PC-9 (cell line): ENCODE data around the gene CTSH.

Experiments used
- EZH2 ChIP-seq: fragments of 200-600 bp; sonication (generic); IDR thresholded peaks from 2 replicates; pipeline ENCODE4 v1.8.0; 2017; ENCODE audit warnings: antibody characterized with exemption, low read depth
- TF ChIP-seq, protein P1 (sequence below): fragments of 200-600 bp; sonication (generic); conservative IDR thresholded peaks from 2 replicates; pipeline ENCODE4 v1.6.1; 2017; ENCODE audit warnings: mixed run types, antibody characterized with exemption, mild to moderate bottlenecking, moderate library complexity

DNA sequence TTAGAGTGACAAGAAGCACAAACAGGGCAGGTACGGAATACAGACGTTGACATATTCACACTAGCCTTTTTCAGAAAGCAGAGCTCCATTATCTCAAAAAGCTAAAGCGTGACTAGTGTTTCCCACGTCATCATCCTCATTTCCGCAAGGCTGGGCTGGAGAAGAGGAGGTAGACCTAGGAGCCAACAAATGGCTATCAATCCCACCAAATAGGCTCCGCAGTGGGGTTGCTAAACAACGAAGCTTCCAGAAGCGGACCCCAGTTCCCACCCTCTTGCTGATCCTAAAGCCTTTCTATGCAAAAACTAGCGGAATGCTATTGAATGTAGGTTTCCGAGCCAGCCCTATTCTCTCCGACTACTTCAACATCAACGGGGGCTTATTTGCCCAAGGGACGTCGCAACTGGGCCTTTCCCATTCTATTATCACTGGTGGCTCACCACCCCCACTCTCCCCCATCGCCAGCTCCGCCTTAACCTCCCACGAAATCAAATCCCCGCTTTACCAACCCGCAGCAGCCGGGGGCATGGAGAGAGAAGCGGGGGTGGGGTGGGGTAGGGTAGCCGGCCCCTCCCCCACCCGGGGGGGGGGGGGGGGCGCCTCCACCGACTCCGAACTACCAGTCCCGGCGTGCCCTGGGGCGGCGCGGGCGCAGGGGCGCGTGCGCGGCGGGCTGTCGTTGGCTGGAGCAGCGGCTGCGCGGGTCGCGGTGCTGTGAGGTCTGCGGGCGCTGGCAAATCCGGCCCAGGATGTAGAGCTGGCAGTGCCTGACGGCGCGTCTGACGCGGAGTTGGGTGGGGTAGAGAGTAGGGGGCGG lies 72.5 kb downstream of the CTSH start, which contains the start of gene MORF4L1:
- no peak for TF ChIP-seq EZH2
- TF ChIP-seq, protein P1, sequence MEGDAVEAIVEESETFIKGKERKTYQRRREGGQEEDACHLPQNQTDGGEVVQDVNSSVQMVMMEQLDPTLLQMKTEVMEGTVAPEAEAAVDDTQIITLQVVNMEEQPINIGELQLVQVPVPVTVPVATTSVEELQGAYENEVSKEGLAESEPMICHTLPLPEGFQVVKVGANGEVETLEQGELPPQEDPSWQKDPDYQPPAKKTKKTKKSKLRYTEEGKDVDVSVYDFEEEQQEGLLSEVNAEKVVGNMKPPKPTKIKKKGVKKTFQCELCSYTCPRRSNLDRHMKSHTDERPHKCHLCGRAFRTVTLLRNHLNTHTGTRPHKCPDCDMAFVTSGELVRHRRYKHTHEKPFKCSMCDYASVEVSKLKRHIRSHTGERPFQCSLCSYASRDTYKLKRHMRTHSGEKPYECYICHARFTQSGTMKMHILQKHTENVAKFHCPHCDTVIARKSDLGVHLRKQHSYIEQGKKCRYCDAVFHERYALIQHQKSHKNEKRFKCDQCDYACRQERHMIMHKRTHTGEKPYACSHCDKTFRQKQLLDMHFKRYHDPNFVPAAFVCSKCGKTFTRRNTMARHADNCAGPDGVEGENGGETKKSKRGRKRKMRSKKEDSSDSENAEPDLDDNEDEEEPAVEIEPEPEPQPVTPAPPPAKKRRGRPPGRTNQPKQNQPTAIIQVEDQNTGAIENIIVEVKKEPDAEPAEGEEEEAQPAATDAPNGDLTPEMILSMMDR, result no peak
